HepG2 (cell line): ENCODE measurements around the gene PTMA. TPM values are rescaled to one million over a fixed set of nuclear protein-coding genes. Genes with fewer than 3 reads are reported as not detected.
A peak's percentile ranks its signal among the peaks of the same experiment; 100 is the strongest.

ENCODE experiments used
- ARNT ChIP-seq: fragments of 450-650 bp; IDR thresholded peaks from 2 replicates; pipeline ENCODE4 v1.6.1; 2017
- CENPBD1 ChIP-seq: sonication (generic); formaldehyde crosslinking; IDR thresholded peaks from 2 replicates; pipeline ENCODE4 v1.8.0; 2022; ENCODE audit warnings: missing genetic modification reagents, low read depth, mild to moderate bottlenecking, borderline replicate concordance
- CREM ChIP-seq, 2 experiments: sonication (generic) in 1 of 2; formaldehyde crosslinking in 1 of 2; IDR thresholded peaks; 2 replicates each; pipeline versions ENCODE4 v1.4.0 to v1.6.1; 2016 to 2020; ENCODE audit warnings: antibody characterized with exemption in 1 of 2, mild to moderate bottlenecking in 1 of 2, missing genetic modification reagents in 1 of 2
- CTCF ChIP-seq: sonication (generic); formaldehyde crosslinking; IDR thresholded peaks from 2 replicates; pipeline ENCODE4 v1.5.0; 2020; ENCODE audit warnings: mild to moderate bottlenecking, missing genetic modification reagents, moderate library complexity
- ETV5 ChIP-seq: IDR thresholded peaks from 2 replicates; pipeline ENCODE4 v1.6.1; 2018; ENCODE audit warnings: missing biosample characterization, missing genetic modification reagents, inconsistent platforms, borderline replicate concordance
- HNRNPUL1 ChIP-seq: fragments of 200-400 bp; formaldehyde crosslinking; IDR thresholded peaks from 2 replicates; pipeline ENCODE4 v1.6.1; 2017; ENCODE audit warnings: low read depth, mild to moderate bottlenecking, low read length, moderate library complexity
- MED8 ChIP-seq: sonication (generic); formaldehyde crosslinking; IDR thresholded peaks from 2 replicates; pipeline ENCODE4 v1.8.1; 2023; ENCODE audit warnings: mild to moderate bottlenecking, missing genetic modification reagents; ENCODE audit not compliant: insufficient replicate concordance
- MYNN ChIP-seq: sonication (generic); formaldehyde crosslinking; IDR thresholded peaks from 2 replicates; pipeline ENCODE4 v1.4.0; 2020; ENCODE audit warnings: mild to moderate bottlenecking, low read depth, missing genetic modification reagents
- SATB2 ChIP-seq: sonication (generic); formaldehyde crosslinking; IDR thresholded peaks from 2 replicates; pipeline ENCODE4 v1.5.0; 2020; ENCODE audit warnings: missing genetic modification reagents
- SMAD1 ChIP-seq: sonication (generic); formaldehyde crosslinking; IDR thresholded peaks from 2 replicates; pipeline ENCODE4 v1.4.0; 2020; ENCODE audit warnings: missing genetic modification reagents, low read depth, mild to moderate bottlenecking, borderline replicate concordance
- TBX3 ChIP-seq: fragments of 450-650 bp; IDR thresholded peaks from 2 replicates; pipeline ENCODE4 v1.6.1; 2017; ENCODE audit warnings: antibody characterized with exemption, mild to moderate bottlenecking, inconsistent platforms, borderline replicate concordance
- ZBTB49 ChIP-seq: sonication (generic); formaldehyde crosslinking; IDR thresholded peaks from 2 replicates; pipeline ENCODE4 v1.4.0; 2020; ENCODE audit warnings: missing genetic modification reagents, borderline replicate concordance
- ZNF180 ChIP-seq: sonication (generic); formaldehyde crosslinking; IDR thresholded peaks from 2 replicates; pipeline ENCODE4 v1.4.0; 2020; ENCODE audit warnings: low read depth, missing genetic modification reagents, borderline replicate concordance
- ZNF331 ChIP-seq: sonication (generic); formaldehyde crosslinking; IDR thresholded peaks from 2 replicates; pipeline ENCODE4 v1.4.0; 2020; ENCODE audit warnings: missing genetic modification reagents
- ZNF598 ChIP-seq: sonication (generic); formaldehyde crosslinking; IDR thresholded peaks from 2 replicates; pipeline ENCODE4 v1.5.1; 2020; ENCODE audit warnings: mild to moderate bottlenecking, missing genetic modification reagents, borderline replicate concordance
- polyA plus RNA-seq, 8 experiments: library from polyadenylated mRNA; depleted of rRNA in 3 of 8; stranded (reverse) in 7 of 8; unstranded in 1 of 8; fragments of >200 nt; fragmentation: Illumina TruSeq in 4 of 8; extraction: Trizol in 4 of 8; gene quantifications; 2 replicates each; pipeline versions ENCODE4 v1.2.1 to v1.2.3, GENCODE V29; 2011 to 2016; ENCODE audit warnings: low read depth in 4 of 8, missing spikeins in 1 of 8, mixed read lengths in 1 of 8; ENCODE audit not compliant: insufficient read depth in 1 of 8
- total RNA-seq, 5 experiments: library from RNA; depleted of rRNA; stranded (reverse); fragments of >200 nt; fragmentation: Illumina TruSeq; extraction: Trizol; gene quantifications; 2 replicates each; pipeline ENCODE4 v1.2.3, GENCODE V29; 2016; ENCODE audit warnings: low read depth in 1 of 5
- TF ChIP-seq, protein P1 (sequence below): sonication (generic); formaldehyde crosslinking; IDR thresholded peaks from 2 replicates; pipeline ENCODE4 v1.5.0; 2020; ENCODE audit warnings: missing genetic modification reagents
- TF ChIP-seq, protein P2 (sequence below): sonication (generic); formaldehyde crosslinking; IDR thresholded peaks from 2 replicates; pipeline ENCODE4 v1.8.0; 2022; ENCODE audit warnings: mild to moderate bottlenecking, missing genetic modification reagents; ENCODE audit not compliant: insufficient replicate concordance
- TF ChIP-seq, protein P3 (sequence below): sonication (generic); formaldehyde crosslinking; IDR thresholded peaks from 2 replicates; pipeline ENCODE4 v1.9.0; 2021; ENCODE audit warnings: missing genetic modification reagents, borderline replicate concordance

The PTMA gene
- total and polyA plus RNA-seq, 2 of the 13 experiments (the other 11 are each of a cell fraction or from before 2014, with no cell fraction given), result 190 to 1,086 TPM

DNA sequence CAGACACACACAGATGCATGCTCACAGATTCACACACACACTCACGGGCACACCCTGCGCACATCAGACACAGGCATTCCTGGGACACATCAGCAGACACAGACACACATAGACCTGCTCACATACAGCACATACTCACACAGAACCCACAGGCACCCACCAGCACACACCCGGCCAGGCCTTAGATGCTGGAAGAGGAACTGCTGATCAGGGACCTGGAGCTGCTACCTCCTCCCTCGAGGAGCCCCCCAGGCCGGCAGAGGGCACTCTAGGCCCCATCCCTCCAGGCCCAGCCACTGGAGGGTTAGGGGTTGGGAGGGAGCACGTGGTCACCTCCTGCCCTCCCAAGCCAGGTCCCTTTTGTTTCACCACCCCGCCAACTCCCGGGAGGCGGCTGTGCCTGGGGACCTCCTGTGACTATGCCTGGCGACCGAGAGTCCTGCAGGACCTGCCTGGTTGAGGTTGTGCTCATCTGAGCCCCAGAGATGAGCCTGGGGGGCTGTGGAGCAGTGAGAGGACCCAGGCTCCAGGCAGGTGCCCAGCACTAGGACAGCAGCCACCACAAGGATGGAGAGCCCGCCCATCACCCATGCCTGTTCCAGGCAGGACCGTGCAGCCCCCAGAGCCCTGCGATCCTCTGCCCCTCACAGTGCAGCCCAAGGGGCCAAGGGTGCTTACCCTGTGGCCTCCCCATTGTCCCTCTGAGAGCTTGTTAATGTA is 21.0 kb upstream of the PTMA start (continued):
- TF ChIP-seq, protein P1, sequence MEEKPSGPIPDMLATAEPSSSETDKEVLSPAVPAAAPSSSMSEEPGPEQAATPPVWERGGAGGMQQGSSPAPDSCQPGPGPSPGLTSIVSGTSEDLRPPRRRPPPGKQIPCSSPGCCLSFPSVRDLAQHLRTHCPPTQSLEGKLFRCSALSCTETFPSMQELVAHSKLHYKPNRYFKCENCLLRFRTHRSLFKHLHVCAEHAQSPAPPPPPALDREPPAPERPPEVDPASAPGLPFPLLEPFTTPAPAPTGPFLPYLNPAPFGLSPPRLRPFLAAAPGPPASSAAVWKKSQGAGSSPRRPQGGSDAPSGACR (CRISPR knock-in tag), result peak; percentile 42; the same call in 1 of the 2 replicates
- no peak for TF ChIP-seq CREM (IDR thresholded peaks at IDR 0.05)
- no peak for TF ChIP-seq CREM (CRISPR knock-in tag; IDR thresholded peaks at IDR 0.05)
- no peak for TF ChIP-seq TBX3
- peak; percentile 99 for TF ChIP-seq CTCF (CRISPR knock-in tag)
- TF ChIP-seq, protein P2, sequence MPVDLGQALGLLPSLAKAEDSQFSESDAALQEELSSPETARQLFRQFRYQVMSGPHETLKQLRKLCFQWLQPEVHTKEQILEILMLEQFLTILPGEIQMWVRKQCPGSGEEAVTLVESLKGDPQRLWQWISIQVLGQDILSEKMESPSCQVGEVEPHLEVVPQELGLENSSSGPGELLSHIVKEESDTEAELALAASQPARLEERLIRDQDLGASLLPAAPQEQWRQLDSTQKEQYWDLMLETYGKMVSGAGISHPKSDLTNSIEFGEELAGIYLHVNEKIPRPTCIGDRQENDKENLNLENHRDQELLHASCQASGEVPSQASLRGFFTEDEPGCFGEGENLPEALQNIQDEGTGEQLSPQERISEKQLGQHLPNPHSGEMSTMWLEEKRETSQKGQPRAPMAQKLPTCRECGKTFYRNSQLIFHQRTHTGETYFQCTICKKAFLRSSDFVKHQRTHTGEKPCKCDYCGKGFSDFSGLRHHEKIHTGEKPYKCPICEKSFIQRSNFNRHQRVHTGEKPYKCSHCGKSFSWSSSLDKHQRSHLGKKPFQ (CRISPR knock-in tag), result no peak
- TF ChIP-seq SATB2 (CRISPR knock-in tag), result no peak
- TF ChIP-seq ETV5, result peak; percentile 51
- no peak for TF ChIP-seq SMAD1 (CRISPR knock-in tag)
- TF ChIP-seq, protein P3, sequence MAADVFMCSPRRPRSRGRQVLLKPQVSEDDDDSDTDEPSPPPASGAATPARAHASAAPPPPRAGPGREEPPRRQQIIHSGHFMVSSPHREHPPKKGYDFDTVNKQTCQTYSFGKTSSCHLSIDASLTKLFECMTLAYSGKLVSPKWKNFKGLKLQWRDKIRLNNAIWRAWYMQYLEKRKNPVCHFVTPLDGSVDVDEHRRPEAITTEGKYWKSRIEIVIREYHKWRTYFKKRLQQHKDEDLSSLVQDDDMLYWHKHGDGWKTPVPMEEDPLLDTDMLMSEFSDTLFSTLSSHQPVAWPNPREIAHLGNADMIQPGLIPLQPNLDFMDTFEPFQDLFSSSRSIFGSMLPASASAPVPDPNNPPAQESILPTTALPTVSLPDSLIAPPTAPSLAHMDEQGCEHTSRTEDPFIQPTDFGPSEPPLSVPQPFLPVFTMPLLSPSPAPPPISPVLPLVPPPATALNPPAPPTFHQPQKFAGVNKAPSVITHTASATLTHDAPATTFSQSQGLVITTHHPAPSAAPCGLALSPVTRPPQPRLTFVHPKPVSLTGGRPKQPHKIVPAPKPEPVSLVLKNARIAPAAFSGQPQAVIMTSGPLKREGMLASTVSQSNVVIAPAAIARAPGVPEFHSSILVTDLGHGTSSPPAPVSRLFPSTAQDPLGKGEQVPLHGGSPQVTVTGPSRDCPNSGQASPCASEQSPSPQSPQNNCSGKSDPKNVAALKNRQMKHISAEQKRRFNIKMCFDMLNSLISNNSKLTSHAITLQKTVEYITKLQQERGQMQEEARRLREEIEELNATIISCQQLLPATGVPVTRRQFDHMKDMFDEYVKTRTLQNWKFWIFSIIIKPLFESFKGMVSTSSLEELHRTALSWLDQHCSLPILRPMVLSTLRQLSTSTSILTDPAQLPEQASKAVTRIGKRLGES (CRISPR knock-in tag), result peak; percentile 52; the same call in 1 of the 2 replicates
- 0 out of 2 replicates have a peak, but pooled peaks have one; percentile 43 for TF ChIP-seq ZBTB49 (CRISPR knock-in tag)
- TF ChIP-seq CENPBD1 (CRISPR knock-in tag), result no peak
- peak; percentile 85 for TF ChIP-seq ZNF331
- peak; percentile 81; the same call in 1 of the 2 replicates for TF ChIP-seq ZNF598 (CRISPR knock-in tag)
- TF ChIP-seq MED8, result peak; percentile 37
- peak; percentile 68; the same call in 1 of the 2 replicates for TF ChIP-seq MYNN (CRISPR knock-in tag)
- TF ChIP-seq HNRNPUL1, result no peak
- no peak for TF ChIP-seq ARNT
- no peak for TF ChIP-seq ZNF180
